SU-DHL-6 (cell line): Measurements from ENCODE around the gene SRP14.

ENCODE experiments used
- EZH2phosphoT487 ChIP-seq: fragments of 200-600 bp; sonication (generic), shearing (Covaris generic); conservative IDR thresholded peaks from 2 replicates; pipeline ENCODE4 v1.6.1; 2018; ENCODE audit warnings: mild to moderate bottlenecking, antibody characterized with exemption, low read length, moderate library complexity, mixed read lengths
- TF ChIP-seq, protein P1 (sequence below): fragments of 200-600 bp; sonication (generic); IDR thresholded peaks from one replicate; pipeline ENCODE4 v1.5.1; 2017; ENCODE audit warnings: antibody characterized with exemption, mild to moderate bottlenecking, low read length, moderate library complexity; ENCODE audit not compliant: insufficient read depth, poor library complexity, severe bottlenecking

DNA sequence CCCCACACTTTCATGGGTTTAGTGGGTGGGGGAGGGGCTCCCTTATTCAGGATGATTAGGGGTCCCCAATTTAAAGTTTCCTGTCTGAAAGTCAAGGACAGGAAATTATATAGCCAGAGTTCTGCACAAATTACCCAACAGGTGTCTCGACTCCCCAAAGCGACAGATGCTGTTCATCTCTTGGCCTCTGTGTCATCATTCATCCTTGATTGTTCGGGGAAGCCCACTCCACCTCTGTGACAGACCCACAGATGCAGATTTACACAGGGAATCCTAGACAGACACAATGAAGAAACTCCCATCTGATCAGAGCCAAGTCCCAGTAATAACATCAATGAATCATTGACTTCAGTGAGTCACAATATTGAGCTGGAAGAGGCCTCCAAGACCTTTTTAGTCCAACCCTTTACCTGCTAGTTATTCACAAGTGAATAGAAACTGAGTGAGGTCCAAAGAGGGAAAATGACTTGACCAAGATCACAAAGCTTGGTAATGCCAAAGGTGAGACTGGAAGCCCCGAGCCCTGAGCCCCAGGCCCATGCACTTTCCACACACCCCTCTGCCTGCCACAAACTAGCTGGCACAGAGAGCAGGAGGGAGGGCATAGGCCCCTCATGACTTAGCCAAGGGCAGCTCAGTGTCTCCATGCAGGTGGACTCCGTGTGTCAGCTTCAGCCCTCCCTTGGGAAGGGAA lies 7.9 kb upstream of the SRP14 start:
- TF ChIP-seq, protein P1, sequence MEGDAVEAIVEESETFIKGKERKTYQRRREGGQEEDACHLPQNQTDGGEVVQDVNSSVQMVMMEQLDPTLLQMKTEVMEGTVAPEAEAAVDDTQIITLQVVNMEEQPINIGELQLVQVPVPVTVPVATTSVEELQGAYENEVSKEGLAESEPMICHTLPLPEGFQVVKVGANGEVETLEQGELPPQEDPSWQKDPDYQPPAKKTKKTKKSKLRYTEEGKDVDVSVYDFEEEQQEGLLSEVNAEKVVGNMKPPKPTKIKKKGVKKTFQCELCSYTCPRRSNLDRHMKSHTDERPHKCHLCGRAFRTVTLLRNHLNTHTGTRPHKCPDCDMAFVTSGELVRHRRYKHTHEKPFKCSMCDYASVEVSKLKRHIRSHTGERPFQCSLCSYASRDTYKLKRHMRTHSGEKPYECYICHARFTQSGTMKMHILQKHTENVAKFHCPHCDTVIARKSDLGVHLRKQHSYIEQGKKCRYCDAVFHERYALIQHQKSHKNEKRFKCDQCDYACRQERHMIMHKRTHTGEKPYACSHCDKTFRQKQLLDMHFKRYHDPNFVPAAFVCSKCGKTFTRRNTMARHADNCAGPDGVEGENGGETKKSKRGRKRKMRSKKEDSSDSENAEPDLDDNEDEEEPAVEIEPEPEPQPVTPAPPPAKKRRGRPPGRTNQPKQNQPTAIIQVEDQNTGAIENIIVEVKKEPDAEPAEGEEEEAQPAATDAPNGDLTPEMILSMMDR: no peak
- TF ChIP-seq EZH2phosphoT487: no peak
